Stimulated activated CD8-positive, alpha-beta memory T cell treated with anti-CD3 and anti-CD28 coated beads, Interleukin-12 subunit alpha, Interleukin-12 subunit beta, amount 100 ng/mL, for 24 hours (primary cell): ENCODE measurements around the gene CDH26.

Source experiments
- DNase-seq: peaks from one replicate; pipeline ENCODE4 v3.0.0-alpha.2; 2020; ENCODE audit errors: extremely low read depth

The CDH26 gene

GRCh38 chr20:59958123-59958522 is at the start of gene CDH26:
CDH26 (plus strand) TSS chr20:59958423; CDS start chr20:59958727, 304 bp downstream.
- no peak for DNase-seq

GRCh38 chr20:59908855-59909254 is 49.4 kb upstream of the CDH26 start:
- DNase-seq: no peak

GRCh38 chr20:59911041-59911440 is 47.2 kb upstream of the CDH26 start:
- no peak for DNase-seq

GRCh38 chr20:59912609-59913008 is 45.6 kb upstream of the CDH26 start:
- DNase-seq: no peak

- no peak for DNase-seq
Measured at GRCh38 chr20:59920944-59921343, 37.3 kb upstream of the CDH26 start.

GRCh38 chr20:59923514-59923913 is 34.7 kb upstream of the CDH26 start:
- no peak for DNase-seq

GRCh38 chr20:59925359-59925758 is 32.9 kb upstream of the CDH26 start:
- DNase-seq: no peak

- DNase-seq: no peak
Measured at GRCh38 chr20:59925899-59926298, 32.3 kb upstream of the CDH26 start.

GRCh38 chr20:59931511-59932312 is 26.5 kb upstream of the CDH26 start:
- DNase-seq: no peak

- DNase-seq: no peak
Measured at GRCh38 chr20:59932616-59933295, 25.5 kb upstream of the CDH26 start.

GRCh38 chr20:59933296-59933848 is 24.9 kb upstream of the CDH26 start, which contains the start of gene SYCP2:
SYCP2 (minus strand) TSS chr20:59933637; CDS start chr20:59922413, 11,224 bp downstream.
- no peak for DNase-seq

GRCh38 chr20:59933849-59934585 is 24.2 kb upstream of the CDH26 start:
- peak; percentile 60 for DNase-seq

- DNase-seq: no peak
Measured at GRCh38 chr20:59935457-59936185, 22.6 kb upstream of the CDH26 start.

- DNase-seq: no peak
Measured at GRCh38 chr20:59936409-59936808, 21.8 kb upstream of the CDH26 start.

- no peak for DNase-seq
Measured at GRCh38 chr20:59937150-59937549, 21.1 kb upstream of the CDH26 start.

GRCh38 chr20:59938221-59938620 is 20.0 kb upstream of the CDH26 start:
- no peak for DNase-seq

- DNase-seq: no peak
Measured at GRCh38 chr20:59938696-59939051, 19.5 kb upstream of the CDH26 start.

GRCh38 chr20:59939052-59939878 is 19.0 kb upstream of the CDH26 start:
- DNase-seq: no peak

- DNase-seq: no peak
Measured at GRCh38 chr20:59939879-59940128, 18.4 kb upstream of the CDH26 start.

- DNase-seq: peak; percentile 82
Measured at GRCh38 chr20:59940129-59940955, 17.9 kb upstream of the CDH26 start, which contains the start of the genes FAM217B and PPP1R3D. FAM217B (plus strand) TSS chr20:59940389; CDS start chr20:59943944, 3,555 bp downstream. PPP1R3D (minus strand) TSS chr20:59940305; CDS start chr20:59939931, 374 bp downstream.
